Lung (tissue), 12 donors: ENCODE measurements around the gene VSTM2B. TPM values are rescaled to one million over a fixed set of nuclear protein-coding genes. Genes with fewer than 3 reads are reported as not detected.

Experiments
- ATAC-seq: fragments of 200-7000 bp; cut with Tn5 transposase; one replicate; pipeline ENCODE4 v1.9.1; 2020; ENCODE audit warnings: moderate number of reproducible peaks; ENCODE audit not compliant: insufficient read depth, low FRiP score
- DNase-seq, 3 donors: peaks; one replicate each; pipeline ENCODE4 v3.0.0-alpha.2; 2013 to 2017
- H3K27ac ChIP-seq, 2 donors: one replicate each; pipeline ENCODE4 v1.5.1; 2013; ENCODE audit warnings: mild to moderate bottlenecking in 2 of 2, moderate library complexity in 2 of 2, control low read depth in 1 of 2, inconsistent platforms in 1 of 2, low read depth in 1 of 2, low read length in 1 of 2
- H3K27me3 ChIP-seq, 3 donors: one replicate each; pipeline ENCODE4 v1.5.1; 2013; ENCODE audit warnings: low read length in 2 of 3; ENCODE audit not compliant: control insufficient read depth in 3 of 3, insufficient read depth in 3 of 3
- H3K36me3 ChIP-seq, 4 donors: one replicate each; pipeline ENCODE4 v1.5.1; 2013; ENCODE audit warnings: low read length in 4 of 4, mild to moderate bottlenecking in 1 of 4, moderate library complexity in 1 of 4; ENCODE audit not compliant: control insufficient read depth in 4 of 4, insufficient read depth in 4 of 4
- H3K4me1 ChIP-seq, 5 donors: one replicate each; pipeline ENCODE4 v1.5.1; 2013; ENCODE audit warnings: low read length in 5 of 5, mild to moderate bottlenecking in 2 of 5, moderate library complexity in 1 of 5; ENCODE audit not compliant: control insufficient read depth in 5 of 5, insufficient read depth in 5 of 5
- H3K4me3 ChIP-seq: one replicate; pipeline ENCODE4 v1.5.1; 2013; ENCODE audit warnings: mild to moderate bottlenecking, control low read depth, moderate library complexity
- H3K9ac ChIP-seq, 2 donors: one replicate each; pipeline ENCODE4 v1.5.1; 2013; ENCODE audit warnings: low read length in 2 of 2, control low read depth in 1 of 2; ENCODE audit not compliant: insufficient read depth in 1 of 2
- H3K9me3 ChIP-seq, 4 donors: one replicate each; pipeline ENCODE4 v1.5.1; 2013; ENCODE audit warnings: low read length in 3 of 4, mild to moderate bottlenecking in 1 of 4, moderate library complexity in 1 of 4; ENCODE audit not compliant: control insufficient read depth in 4 of 4, insufficient read depth in 3 of 4
- WGBS, 2 donors: extraction: QIAGEN DNeasy Blood & Tissue Kit; methylation state at CpG; one replicate each; pipeline ENCODE4 v1.1.7; 2013; 5-methylcytosine and 5-hydroxymethylcytosine counted together
- polyA plus RNA-seq, 2 donors: library from polyadenylated mRNA; stranded (reverse); fragments of 200-250 nt; gene quantifications; one replicate each; pipeline ENCODE4 v1.2.1, GENCODE V29; 2013
- total RNA-seq, 2 donors: library from RNA; depleted of rRNA in 1 of 2; stranded (reverse); fragments of >200 nt in 1 of 2; gene quantifications; one replicate each; pipeline ENCODE4 v1.2.1, GENCODE V29; 2014 to 2021
- TF ChIP-seq, protein P1 (sequence below): IDR thresholded peaks from 2 replicates; pipeline ENCODE4 v1.5.1; 2012; ENCODE audit warnings: mild to moderate bottlenecking; ENCODE audit errors: control extremely low read depth, extremely low read depth
- donor health status: control.
- donor health status: control.
- donor health status: Bipolar disorder and iron deficiency.
- donor health status: healthy.
- donor health status: DM: yes; HTN: yes; CAD: no.

The VSTM2B gene
- total and polyA plus RNA-seq, 4 donors, result not detected

DNA sequence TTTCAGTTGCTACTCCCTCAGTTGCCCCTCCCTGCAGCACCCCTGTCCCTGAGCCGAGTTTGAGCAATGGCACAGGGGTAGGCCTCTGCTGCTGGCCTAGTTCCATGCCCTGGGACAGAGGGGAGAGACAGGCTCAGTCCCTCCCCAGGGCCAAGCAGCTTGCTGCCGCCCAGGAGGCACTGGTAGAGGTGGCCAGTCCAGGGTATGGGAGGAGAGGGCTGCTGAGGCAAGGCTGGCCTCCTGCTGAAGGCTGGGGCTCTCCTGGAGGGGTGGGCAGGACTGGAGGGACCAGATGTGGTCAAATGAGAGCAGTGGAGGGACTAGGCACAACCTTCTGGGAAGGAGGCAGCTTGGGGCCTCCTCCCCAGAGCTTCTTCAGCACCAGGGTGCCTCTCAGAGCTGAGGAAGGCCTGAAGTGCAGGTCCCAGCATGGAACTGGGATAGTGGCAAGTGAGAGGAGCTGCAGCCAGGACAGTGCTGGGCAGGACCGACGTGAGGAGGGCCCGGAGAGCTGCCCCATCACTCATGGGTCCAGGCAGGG is 29.8 kb upstream of the VSTM2B start:
- H3K9ac ChIP-seq, result no peak overlapping the region

DNA sequence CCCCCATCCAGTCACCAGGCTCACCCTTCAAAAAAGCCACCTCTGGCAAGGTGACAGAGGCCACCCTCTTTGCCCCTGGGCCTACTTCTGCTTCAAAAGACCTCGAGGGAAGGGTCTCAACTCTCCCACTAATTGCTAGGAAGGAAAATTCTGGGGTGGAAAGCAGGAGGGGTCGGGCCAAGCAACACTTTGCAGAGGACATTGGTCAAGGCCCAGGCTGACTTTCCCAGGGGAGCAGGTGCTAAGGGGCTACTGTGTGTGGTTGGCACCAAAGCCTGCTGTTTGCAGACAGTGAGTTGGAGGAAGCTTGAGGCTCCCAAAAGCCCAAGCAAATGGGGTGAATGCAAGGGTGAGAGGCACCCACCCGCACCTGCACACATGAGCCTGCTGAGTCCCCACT is 28.6 kb upstream of the VSTM2B start:
- peaks cover 0 to 4% (median 0%) of the 10 kb centered on the region in 3 donors for H3K27me3 ChIP-seq
- peaks cover 0 to 8% (median 0%) of the 10 kb centered on the region in 4 donors for H3K9me3 ChIP-seq
- DNase-seq (no peak), ATAC-seq (no peak)
- peaks cover 0 to 5% (median 0%) of the 10 kb centered on the region in 5 donors for H3K4me1 ChIP-seq
- H3K36me3 ChIP-seq, result no peaks in the 10 kb centered on the region
- no peak overlapping the region for H3K9ac ChIP-seq
- TF ChIP-seq, protein P1, sequence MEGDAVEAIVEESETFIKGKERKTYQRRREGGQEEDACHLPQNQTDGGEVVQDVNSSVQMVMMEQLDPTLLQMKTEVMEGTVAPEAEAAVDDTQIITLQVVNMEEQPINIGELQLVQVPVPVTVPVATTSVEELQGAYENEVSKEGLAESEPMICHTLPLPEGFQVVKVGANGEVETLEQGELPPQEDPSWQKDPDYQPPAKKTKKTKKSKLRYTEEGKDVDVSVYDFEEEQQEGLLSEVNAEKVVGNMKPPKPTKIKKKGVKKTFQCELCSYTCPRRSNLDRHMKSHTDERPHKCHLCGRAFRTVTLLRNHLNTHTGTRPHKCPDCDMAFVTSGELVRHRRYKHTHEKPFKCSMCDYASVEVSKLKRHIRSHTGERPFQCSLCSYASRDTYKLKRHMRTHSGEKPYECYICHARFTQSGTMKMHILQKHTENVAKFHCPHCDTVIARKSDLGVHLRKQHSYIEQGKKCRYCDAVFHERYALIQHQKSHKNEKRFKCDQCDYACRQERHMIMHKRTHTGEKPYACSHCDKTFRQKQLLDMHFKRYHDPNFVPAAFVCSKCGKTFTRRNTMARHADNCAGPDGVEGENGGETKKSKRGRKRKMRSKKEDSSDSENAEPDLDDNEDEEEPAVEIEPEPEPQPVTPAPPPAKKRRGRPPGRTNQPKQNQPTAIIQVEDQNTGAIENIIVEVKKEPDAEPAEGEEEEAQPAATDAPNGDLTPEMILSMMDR, result no peak
- WGBS, 2 donors, result 68 to 85% methylated on average over 3 of the region's 3 CpGs
- no peak overlapping the region for H3K4me3 ChIP-seq
- H3K27ac ChIP-seq, result no peak overlapping the region

More for the DNA sequence above, 29.8 kb upstream of the VSTM2B start:
- no peak for DNase-seq
- Histone ChIP-seq H3K27me3 (peaks cover 0 to 4% (median 0%) of the 10 kb centered on the region in 3 donors), H3K27ac (no peak overlapping the region), H3K9me3 (peaks cover 0 to 8% (median 0%) of the 10 kb centered on the region in 4 donors), H3K36me3 (no peaks in the 10 kb centered on the region), H3K4me3 (no peak overlapping the region), H3K4me1 (peaks cover 0 to 9% (median 0%) of the 10 kb centered on the region in 5 donors)
- no peak for ATAC-seq
- TF ChIP-seq, protein P1, result no peak
- 71 to 79% methylated on average over 5 of the region's 5 CpGs for WGBS, 2 donors

DNA sequence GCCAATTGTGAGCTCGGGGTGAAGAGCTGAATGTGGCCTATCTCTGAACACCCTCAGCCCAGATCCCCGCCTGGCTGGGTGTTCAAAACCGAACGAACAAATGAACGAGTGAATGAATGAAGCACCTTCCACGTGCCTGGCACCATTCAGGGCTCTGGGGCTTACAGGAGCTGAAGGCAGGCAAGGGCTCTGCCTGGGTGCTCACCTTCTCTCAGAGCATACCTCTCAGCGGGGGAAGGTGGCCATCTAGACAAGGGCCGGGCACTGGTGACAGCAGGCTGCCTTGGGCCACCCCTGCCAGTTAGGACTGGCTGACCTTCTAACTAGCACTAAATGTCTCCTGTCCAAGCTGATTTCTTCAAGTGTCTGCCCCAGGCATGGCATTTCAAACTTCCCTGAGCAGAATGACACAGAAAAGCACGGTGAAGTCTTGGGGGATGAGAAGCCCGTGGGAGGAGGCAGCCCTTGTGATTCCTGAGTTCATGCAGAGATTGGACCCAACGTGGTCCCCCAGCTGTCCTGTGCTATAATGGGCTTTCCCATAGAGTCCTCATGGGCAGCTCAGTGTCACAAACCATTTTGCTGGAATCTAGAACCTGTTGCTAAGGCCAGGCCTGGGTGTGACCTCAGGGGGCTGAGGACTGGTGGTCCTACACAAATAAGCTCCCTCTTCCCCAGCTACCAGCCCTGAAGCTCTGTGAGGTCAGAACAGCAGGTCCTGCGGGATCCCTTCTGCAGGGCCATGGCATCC is 27.9 kb upstream of the VSTM2B start:
- Histone ChIP-seq H3K4me1 (no peaks in the 10 kb centered on the region), H3K9me3 (peaks cover 0 to 8% (median 0%) of the 10 kb centered on the region in 4 donors), H3K27me3 (peaks cover 0 to 4% (median 0%) of the 10 kb centered on the region in 3 donors), H3K4me3 (no peak overlapping the region), H3K9ac (no peak overlapping the region), H3K36me3 (no peaks in the 10 kb centered on the region), H3K27ac (no peak overlapping the region)
- DNase-seq (no peak), ATAC-seq (no peak)
- TF ChIP-seq, protein P1, result no peak
- WGBS, 2 donors, result 74 to 78% methylated on average over 12 of the region's 12 CpGs
